Activated T-cell treated with anti-CD3 and anti-CD28 coated beads, Interleukin-2, amount 50 U/mL, for 1 hour (primary cell): ENCODE measurements around the gene SF1.

ENCODE experiments used
- DNase-seq: peaks from one replicate; pipeline ENCODE4 v3.0.0-alpha.2; 2020

Gene SF1

DNA sequence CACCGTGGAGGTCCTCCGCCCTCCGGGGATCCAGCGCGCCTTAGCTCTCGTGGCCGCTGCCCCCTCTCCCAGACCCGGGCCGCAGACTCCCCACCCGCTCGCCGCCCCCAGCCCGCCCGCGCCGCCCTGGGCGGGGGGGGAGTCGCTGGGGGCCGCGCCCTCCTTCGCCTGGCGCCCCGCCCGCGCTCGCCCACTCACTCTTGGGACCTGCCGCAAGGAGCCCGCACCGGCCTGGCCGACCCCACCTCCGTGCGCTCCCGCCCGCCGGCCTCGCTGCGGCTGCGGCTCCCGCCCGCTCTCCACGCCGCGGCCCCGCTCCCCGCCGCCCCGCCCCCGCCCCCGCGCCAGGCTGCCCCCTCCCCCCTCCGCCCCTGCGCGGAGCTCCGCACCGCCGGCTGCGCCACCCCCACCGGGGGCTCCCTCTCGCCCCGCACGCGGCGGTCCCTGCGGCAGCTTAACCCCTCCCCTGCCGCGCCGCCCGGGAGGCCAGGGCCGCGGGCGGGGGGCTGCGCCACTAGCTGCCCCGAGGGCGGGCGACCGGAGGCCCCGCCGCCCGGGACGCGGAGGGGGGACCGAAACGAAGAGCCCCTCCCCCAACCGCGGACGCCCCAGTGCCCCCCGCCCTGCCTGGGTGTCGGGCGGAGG lies 33.7 kb downstream of the SF1 start:
- DNase-seq: no peak

DNA sequence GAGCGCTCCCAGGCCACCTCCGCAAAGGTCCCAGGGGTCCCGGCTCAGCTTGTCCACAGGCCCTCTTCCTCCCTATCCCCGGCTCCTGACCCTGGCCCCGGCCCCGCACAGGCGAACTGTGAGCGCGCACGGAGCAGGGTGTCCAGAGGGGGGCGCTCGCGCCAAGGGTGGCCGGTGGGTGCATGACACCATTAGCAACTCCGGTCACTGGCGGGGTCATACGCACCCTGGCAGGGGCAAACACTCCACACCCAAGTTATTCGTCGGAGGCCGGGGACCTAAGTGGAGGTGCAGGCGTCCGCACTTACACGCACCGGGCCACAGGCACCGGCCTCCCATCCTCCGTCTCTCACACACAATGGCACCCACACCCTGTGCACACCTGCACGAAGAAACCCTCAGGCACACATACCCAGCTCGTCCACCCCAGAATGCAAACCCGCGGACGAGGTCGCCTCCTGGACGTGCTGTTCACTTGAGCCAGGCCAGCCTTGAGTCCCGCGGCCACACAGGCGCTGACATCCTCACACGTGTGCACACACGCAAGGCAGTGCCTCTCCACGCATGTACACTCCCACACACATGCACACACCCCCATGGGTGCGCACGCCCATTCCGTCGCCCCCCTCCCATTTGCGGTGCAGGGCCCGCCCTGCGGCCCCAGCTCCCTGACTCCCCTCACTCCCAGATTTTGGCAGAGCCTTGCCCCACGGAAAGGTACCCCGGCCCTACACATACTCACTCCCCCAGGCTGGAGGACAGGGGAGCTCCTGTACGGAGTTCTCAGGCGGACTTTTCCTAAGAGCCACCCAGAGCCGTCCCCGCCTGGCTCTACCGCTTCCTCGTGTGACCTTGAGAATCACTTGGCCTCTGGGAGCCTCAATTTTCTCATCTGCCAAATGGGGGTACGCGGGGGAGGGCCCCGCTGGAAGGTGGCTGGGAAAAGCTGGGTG lies 34.5 kb downstream of the SF1 start, which contains the start of gene RASGRP2:
TSS of gene RASGRP2 (minus strand) at position 552 of the 953 bp plus-strand sequence. CDS start 1,276 bp downstream, outside the sequence.
- DNase-seq: peak; percentile 92

DNA sequence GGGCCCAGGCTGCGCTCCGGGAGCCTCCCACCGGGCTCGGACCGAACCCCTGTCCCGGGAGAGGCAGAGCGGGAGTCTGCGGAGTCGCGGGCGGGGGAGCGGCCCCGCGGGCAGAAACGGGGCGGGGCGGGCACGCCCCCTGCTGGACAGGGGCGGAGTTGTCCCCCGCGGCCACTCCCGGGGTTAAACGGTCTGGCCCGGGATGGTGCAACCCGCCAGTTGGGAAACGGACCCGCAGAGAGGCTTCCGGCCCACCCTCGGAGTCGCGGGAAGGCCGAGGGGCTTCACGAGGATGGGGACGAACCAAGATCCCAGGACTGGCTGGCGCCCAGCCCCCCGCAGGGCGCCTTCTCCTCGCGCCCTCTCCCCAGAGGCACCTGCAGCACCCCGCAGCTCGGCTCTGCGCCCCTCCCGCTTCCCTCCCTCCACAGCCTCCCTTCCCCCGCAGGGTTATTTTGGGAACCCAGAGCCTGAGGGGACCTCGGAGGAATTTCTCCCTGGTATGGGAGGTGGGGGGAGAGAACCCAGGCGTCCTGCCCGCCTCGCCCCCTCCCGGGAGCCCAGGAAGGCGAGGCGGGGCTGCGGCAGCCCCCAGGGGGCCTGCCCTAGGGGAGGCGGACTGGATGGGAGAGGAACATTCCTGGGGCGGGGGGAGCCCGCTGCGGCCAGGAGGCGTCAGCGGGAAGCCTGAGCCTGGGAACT lies 35.3 kb downstream of the SF1 start:
- DNase-seq: peak; percentile 89

DNA sequence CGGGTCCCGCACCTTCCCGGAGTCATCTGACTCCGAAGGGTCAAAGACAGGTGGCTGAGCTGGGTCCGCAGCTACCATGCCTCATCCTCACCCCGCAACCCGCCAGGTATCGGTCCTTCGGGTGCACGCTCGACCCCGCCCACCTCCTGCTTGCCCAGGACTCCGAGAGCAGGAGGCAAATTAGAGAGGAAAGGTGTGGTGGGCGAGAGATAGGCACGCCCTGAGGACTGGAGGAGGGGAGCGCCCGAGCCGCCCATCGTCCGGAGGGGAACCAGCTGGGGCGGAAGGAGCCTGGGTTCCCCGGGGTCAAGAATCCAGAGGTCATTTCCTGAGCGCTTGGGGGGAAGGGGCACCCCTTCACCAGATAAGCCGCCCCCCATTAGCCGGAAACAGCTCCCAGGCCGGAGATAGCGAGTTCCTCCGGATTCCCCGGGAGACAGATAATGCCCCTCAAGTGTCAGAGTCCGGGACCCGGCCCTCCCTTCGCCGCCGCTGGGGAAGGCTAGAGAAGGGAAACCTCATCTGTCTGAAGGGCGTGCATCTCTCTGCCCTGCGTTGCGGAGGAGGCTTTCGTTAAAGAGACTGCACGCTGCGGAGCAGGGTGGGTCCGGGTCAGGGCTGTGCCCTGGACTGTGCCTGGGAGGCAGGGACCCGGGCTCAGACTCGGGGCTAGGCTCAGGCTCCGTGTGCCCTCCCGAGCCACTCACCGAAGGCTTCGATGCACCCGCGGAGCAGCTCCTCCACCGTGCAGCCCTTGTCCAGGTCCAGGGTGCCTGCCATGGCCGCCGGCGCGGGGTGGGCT lies 36.1 kb downstream of the SF1 start:
- no peak for DNase-seq

DNA sequence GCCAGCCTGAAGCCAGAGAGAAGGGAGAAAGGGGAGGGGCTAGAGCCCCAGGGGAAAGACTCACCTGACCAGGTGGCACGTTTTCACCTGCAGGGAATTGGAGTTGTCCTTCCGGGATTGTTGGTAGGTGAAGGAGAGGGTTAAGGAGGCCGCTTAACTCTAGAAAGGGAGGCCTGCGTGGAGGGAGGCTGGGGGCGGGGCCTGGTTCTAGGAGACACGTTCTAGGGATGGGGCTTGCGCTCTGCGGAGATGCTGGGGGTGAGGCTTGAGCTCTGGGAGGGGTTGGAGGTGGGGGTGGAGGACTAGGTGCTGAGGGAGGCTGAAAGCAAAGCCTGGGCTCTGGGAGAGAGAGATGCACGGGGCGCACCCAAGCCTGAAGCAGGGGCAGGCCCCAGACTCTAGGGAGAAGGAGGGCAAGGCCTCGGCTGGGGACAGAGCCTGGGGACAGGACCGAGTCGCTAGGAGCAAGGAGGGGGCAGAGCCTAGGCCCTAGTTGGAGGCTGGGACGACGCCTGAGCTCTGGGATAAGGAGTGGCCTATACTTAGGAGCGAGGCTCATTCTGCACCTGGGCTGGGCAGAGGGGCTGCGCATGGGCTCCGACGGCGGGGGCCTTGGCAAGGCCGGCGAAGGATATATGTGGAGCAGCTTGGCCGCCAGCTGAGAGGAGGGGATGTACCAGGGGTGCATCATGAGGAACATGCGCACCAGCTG lies 36.8 kb downstream of the SF1 start:
- no peak for DNase-seq

DNA sequence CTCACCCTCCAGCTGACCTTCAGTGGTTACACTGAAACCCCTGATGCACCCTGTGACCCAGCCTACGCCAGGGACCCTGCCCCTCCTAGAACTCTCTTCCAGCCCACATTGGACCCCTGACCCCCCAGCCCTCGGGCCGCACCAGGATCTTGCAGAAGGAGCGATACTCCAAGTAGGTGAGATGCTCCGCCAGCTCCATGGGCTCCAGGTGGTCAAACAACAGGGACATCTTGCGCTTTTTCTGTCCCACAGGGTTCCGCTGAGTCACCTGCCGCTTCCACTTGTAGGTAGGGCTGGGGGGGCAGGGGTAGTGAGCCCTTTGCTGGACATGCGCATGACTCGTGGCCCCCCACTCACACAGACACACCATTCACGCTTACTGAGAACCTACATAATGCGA lies 38.5 kb downstream of the SF1 start:
- DNase-seq: no peak

DNA sequence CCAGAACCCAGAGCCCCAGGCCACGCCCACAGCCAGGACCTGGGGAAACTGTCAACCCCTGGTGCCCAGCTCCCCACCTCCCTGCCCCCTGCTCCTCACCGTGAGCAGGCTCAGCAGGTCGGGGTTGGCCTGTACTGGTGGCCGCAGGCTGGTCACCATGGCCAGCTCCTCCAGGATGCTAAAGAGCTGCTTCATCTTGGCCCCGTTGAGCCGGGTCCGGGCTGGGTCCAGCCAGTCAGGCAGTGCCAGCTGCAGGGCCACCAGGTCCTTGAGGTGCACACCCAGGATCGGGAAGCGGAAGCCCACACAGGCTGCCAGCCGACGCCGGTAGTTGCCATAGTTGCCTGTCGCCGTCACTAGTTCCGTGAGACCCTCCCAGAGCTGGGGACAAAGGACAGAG lies 41.7 kb downstream of the SF1 start:
- DNase-seq: no peak

DNA sequence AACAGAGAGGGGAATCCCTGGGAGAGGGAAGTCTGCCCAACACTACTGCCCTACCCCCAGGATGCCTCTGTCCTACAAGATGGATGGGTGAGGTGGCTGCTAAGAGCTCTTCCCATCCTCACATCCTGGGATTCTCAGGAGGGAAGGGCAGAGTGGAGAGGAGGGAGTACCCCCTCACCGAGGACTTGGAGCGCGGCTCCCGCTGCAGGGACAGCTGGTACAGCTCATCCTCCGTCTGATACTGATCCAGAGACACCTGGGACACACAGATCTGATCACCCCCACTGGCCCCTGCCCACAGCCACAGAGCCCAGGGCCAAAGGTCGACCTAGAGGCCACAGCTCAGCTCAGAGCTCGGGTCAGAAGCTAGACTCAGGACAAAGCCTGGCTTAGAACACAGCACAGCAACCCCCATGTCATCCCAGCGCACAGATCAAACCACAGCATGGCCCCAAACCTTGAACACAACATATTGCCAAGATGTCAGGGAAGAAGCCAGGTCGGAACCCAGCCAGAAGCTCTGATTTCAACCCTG lies 42.5 kb downstream of the SF1 start:
- DNase-seq: no peak

DNA sequence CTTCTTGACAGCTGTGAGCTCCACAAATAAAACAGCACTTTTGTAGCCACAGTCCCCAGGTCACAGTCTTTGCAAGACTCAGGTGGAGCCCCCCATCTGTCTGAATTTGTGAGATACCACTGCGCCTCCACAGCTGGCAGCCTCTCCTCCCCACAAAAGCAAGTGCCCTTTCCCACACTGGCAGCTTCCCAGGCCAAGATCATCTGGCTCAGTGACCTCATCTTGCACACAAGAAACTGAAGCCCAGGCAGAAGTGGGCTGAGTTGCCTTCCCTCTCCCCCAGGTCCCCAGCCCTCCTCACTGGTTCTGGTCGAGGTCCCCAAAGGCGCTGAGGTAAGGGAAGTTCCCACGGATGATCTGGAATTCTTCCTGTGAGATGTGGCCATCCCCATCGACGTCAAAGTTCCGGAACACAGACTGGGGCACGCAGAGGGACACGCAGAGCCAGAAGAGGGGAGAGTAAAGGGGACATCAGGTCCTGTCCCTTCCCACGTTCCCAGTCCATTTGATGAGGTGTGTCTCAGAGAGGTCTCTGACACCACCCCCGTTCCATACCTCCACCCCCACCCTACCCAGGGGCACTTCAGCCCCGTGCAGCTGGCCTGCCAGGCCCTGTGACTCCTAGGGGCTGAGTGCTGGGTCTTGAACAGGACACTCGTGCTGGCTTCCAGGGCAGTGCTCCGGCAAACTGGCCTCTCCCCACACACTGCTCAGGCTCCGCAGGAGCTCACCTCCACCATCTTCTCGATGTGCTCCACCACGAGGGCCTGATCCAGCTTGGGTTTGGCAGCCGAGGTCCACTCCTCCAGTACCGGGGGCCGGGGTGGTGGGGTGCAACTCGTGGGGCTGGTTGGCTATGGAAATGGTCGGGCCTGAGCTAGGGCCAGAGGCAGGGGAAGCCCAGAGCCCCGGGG lies 43.3 kb downstream of the SF1 start:
- DNase-seq: no peak

DNA sequence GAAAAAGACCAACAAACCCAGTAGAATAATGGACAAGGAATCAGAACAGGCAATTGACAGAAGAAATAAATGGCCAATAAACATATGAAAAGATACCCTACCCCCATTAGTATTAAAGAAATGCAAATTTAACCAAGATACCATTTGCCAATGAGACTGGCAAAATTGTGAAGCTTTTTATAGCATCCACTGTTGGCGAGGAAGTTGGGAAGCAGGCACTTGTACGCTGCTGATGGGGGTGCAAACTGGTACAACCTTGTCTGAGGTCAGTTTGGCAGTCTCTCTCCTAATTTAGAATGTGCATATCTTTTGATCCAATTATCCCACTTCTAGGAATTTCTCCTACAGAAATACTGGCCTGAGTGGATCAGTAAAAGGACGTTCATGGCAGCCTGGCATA lies 46.7 kb downstream of the SF1 start:
- no peak for DNase-seq

DNA sequence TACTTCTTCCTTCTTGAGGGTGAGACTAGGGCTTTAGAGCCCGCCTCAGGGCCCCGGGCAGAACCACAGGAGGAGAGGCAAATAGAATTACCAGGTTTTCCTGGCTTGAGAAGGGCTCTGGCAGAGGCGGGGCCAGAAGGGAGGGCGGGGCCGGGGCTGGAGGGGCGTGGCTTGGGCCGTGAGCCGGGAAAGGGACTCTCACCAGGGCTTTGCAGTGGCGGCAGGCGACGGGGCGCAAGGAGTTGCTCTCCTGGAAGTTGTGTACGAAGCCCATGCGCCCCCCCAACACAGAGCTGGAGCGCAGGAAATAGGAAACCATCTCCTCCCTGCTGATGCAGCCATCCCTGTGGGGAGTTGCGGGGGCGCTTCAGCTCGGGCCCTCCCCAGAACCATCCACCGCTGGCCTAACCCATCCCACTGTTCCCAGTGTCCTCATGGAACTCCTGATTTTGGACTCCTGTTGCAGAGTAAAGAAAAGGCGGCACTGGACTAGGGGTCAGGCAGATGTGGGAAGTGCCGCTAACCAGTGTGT lies 48.4 kb downstream of the SF1 start:
- peak; percentile 21 for DNase-seq

DNA sequence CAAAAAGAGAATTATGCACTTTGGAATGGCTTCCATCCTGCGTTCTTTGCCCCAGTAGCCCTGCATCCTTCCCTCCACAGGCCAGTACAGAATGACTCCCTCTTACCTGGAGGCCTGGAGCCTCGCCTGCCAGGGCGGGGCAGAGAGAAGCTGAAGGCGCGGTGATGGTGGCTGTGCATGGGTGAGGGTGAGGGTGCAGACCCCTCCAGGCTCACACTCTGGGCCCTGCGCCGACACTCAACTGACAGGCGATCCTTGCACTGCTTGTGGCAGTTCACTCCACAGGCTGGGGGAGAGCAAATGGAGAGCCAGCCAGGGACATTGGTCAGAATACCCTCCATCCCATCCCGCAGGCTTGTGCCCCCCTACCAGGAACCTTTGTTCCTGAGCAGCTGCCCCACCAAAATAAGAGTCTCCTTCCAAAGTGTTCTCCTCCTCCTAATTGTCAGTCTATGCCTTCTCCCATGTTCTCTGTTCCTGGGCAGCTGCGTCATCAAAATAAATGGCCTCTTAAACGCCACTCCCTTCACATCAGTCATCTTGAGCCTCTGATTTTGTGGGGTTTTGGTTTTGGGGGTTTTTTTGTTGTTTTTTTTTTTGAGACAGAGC lies 49.5 kb downstream of the SF1 start:
- DNase-seq: no peak

DNA sequence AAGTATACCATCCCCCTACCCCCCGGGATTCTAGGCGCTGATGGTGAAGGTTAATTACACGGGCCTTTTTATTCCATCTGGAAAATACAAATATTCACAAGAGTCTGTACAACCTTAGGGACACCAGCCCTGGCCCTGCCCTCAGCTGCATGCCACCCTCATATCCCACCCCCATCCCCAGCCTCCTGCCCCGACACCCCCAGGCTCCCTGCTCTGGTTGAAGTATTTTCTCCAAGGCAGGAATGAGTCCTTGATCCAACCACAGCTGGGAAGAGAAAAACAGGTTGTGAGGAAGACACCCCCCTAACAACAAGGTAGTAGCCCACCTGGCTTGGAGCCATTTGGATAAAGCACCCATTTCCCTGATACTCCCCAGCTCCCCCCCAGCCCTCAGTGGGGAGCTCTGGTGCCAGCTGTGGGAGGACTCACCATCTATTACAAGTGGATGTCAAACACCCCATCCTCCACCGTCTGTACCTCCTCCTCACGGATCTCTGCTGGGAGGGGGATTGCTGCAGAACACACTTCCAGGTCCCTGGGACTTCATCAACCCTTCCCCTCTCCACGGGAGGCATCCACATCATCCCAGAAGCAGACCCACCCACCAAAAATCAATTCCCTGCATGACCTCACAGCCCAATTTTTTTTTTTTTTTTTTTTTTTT lies 51.3 kb downstream of the SF1 start:
- DNase-seq: no peak

DNA sequence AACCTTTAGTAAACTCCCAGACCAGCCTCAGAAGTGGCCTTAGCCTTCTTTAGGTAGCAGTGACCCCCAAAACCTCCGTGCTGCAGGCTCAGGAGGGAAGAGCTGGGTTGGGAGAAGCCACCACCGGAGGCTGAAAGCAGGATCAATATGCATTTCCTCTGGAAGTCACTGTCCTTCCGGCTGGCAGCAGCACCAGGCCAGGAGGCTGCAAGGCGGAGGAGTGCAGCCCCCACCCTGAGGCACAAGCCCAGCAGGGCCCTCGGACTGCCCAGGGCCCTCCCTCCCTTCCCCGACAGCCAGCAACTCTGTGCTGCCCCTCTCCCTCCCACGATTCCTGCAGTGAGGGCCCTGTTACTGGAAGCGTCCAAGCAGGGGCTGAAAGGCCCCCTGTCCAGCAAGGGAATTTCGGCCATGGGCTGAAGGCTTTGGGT lies 52.1 kb downstream of the SF1 start:
- DNase-seq: no peak

DNA sequence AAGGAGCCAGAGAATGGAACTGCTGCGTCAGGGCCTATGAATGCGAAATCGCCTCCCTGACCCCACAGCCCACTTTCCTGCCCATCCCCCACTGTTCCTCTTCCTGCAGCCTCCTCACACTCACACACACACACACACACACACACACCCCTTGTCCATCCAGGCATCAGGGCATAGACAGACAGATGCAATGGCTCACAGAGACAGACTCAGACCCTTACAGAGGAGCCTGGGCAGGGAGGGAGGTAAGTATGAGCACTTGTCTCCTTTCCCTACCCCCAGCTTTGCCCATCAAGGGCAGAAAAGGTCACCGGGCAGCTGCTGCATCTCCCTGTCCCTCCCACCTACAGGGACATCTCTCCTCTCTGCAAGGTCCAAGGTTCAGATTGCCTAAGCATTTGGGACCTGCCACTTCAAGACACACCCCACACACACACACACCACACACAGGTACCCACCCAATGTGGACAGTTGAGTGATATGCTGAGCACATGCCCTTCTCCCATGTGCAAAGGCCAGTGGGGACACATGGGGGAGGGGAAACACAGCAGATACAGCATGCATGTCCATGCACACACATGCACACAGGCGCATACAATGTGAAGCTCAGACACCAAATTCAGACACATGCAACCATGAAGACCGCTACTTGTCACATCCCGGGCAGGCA lies 53.3 kb downstream of the SF1 start:
- DNase-seq: no peak

DNA sequence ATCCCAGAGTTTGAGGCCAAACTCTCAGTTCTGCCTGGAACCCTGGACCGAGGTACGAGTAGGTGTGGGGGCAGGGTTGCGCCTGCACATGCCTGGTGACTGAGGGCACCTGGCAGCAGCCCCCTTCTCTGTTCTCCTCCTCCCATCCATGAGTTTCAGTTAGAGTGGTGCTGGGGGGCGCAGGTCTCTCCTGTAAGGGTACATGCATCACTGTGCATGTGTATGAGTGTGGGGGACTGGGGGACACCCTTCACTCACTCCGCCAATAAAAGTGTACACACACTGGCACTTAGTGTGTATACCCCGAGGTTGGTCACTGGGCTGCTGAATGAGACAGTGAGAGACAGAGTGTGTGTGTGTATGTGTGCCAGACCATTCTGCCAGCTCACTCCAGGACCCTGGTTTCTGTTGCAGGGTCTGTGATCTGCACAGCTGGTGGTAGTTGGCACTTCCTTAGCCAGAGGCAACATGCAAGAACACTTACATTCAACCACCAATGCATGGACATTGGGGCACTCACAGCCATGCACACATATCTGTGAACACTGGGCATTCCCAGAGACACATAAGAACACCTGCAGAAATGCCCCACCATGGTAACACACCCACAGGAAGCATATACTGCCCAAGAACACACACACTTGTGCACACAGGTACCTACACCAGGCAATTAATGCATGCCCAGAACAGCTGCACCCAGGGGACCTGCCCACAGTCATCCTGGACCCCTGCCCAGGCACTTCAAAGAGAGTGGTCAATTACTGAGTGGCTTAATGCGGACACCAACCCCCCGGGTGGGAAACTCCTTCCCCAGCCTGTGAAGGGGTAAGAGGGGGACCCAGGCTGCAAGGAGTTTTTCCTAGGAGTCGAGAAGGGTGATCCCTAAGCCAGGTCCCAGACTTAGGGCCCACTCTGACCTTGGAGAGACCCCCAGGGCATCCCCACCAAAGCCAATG lies 54.2 kb downstream of the SF1 start:
- DNase-seq: peak; percentile 18

DNA sequence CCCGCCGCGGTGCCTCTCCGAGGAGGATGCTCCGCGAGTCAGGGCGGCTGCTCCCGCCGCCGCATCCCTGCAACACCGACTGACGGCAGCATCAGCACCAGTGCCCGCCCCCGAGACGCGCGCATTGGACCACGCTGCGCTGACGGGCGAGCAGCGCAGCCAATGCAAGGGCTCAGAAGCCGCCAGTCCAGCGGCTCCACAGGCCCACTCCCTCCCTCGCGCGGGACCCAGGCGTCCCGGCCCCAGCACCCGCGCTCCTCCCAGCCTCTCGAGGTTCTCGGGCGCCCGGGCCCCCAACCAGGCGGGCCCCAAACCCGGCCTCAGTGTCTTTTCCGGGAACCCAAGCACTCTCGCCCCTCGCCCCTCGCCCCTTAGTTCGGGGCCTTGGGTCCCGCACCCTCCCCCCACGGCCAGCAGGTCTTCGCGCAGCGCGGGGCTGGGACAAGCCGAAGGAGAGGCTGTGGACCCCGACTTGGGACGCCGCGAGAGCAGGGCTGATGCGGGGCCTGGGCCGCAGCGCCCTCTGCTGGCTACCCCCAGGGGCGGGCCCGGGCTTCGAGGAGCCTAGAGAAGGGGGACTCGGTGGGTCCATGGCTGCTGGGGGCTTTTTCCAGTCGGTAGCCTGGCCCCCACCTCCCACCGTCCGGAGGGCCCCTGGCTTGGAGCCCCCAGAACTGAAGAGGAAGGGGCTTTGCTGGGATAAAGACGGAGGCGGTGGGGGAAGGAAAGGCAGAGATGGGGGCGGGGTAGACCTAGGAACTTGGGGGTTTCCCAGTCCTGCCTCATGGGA lies 55.0 kb downstream of the SF1 start, which contains the start of gene NRXN2:
TSS of gene NRXN2 (minus strand) at position 81 of the 790 bp plus-strand sequence. CDS start 9,498 bp downstream, outside the sequence.
- DNase-seq: peak; percentile 85
